HCEC 1CT (cell line): ENCODE results near the gene PWP1.
"Not testable (repeated sequence)": the region's sequence is repeated elsewhere in the genome, so short reads cannot be mapped to it uniquely, and the experiment has no call there.

ENCODE experiments used
- DNase-seq: peaks from one replicate; pipeline ENCODE4 v3.0.0-alpha.2; 2017

Gene PWP1

DNA sequence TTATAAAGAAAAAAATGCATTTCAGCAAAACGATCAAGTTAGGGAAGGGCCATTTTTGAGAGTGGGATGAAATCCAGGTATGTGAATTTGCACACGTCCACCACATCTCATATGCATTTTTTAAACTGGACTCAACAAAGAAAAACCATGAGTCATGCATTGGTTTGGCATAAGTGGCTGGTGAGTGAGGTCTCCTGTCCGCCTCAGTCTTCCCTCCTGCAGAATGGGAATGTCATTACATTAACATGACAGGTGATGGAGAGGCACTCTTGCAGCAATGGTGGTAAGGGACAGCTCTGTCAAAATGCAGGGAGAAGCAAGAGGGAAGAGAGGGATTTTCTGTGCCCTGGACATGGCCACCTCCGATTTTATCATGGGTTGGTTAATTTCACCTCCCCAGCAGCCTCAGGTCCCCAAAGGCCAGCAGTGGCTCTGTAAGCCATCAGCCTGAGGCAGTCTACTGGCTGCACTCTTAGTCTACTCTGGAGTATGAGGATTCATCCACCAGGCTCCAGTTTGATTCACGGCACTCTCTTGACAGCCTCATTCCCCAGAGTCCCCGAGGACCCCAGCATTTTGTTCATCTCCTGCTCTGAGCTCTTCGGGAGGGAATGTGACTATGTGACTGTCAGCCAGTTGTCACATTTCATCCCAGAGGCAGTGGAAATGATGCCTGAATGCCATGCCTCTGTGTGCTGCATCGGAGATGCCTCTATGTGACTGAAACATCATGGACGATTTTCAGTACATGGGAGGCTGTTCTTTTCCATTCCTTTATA is 17.1 kb upstream of the PWP1 start:
- DNase-seq, result no peak

DNA sequence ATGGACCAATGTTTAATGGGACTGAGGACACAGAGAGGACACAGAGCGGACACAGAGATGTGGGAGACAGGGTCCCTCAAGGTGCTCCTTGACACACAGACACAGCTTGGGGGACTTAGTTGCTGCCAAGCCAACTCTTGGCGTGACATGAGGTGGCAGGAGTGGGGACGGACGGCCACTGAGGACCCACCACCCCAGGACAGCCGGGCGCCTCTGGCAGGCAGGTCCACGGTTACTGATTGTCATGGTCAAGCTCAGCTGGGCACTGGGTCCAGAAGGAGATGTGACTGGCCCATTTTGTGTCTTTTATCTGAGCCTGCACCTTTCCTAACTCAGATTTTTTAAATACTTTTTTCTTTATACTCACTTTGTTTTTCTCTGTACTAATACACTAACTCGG is 15.7 kb upstream of the PWP1 start:
- DNase-seq, result no peak

DNA sequence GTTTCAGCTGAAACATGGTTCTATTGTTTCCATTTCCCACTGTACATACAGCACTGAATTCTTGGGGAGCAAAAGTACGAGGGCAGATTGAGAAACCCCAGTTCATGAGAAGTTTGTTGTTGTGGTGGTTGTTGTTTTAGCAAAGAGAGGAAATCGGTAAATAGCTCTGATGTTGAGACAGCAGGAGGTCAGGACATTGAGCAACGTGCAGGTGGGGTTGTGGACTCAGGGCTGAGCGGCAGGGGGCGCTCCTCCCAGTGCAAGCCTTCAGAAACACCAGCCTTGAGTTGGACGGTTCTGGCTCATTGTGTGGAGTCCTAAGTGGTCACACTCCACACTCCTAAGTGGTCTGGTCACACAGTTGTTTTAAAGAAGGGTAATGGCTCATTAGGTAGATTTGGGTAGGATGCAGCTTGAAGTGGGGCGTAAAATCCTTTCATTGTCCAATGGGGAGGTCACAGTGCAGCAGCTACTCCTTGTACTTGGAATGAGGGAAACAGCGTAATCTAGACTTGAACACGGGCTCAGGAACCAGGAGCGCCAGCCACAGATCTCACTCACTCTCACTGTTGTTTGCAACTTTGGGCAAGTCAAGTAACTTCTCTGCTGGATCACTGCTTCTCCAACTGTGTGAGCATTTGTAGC is 14.5 kb upstream of the PWP1 start:
- DNase-seq, result peak; percentile 9

DNA sequence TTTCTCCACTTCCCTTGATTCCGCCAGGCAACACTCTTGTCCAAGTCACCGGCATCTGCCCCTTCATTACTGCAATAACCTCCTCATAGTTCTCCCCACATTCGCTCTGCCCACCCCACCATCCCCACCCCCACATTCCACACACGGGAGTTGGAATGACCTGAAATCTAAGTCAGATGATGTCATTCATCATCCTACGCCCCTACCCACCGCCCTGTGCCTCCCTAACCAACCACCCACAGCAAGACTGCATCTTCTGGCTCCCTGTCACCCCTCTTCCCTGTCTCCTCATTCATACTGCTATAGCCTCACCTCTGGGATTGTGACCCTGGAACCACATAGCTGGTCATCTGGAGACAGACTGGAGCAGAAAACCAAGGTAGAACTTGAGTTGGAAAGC is 7.9 kb upstream of the PWP1 start:
- no peak for DNase-seq

DNA sequence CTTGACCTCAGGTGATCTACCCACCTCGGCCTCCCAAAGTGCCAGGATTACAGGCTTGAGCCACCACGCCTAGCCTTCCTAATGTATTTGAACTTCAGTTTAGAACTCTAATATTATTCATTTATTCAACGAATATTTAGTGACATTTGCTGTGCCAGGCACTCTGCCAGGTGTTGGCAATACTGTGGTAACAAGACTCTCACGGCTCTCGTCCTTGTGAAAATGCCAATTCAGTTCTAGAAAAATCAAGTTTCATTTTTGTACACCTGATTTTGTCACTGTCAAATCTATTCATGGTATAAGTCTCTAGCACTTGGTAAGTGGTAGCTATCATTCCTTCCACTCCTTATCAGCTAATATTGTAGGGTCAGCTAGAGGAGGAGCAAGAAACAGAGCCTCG is 6.3 kb upstream of the PWP1 start:
- DNase-seq, result no peak

DNA sequence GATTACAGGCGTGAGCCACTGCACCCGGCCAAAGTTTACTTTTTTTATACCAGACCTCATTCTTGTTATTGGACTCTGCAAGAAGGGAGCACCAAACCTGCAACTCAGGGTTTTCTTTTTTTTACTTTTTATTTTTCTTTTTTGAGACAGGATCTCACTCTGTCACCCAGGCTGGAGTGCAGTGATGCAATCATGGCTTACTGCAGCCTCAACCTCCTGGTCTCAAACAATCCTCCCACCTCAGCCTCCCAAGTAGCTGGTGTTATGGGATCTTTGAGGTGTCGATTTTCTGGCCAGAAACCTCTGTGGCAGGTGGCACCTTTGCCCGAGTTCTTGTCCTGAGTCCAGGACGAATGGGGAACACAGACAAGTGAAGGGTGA is 4.2 kb upstream of the PWP1 start:
- no peak for DNase-seq

DNA sequence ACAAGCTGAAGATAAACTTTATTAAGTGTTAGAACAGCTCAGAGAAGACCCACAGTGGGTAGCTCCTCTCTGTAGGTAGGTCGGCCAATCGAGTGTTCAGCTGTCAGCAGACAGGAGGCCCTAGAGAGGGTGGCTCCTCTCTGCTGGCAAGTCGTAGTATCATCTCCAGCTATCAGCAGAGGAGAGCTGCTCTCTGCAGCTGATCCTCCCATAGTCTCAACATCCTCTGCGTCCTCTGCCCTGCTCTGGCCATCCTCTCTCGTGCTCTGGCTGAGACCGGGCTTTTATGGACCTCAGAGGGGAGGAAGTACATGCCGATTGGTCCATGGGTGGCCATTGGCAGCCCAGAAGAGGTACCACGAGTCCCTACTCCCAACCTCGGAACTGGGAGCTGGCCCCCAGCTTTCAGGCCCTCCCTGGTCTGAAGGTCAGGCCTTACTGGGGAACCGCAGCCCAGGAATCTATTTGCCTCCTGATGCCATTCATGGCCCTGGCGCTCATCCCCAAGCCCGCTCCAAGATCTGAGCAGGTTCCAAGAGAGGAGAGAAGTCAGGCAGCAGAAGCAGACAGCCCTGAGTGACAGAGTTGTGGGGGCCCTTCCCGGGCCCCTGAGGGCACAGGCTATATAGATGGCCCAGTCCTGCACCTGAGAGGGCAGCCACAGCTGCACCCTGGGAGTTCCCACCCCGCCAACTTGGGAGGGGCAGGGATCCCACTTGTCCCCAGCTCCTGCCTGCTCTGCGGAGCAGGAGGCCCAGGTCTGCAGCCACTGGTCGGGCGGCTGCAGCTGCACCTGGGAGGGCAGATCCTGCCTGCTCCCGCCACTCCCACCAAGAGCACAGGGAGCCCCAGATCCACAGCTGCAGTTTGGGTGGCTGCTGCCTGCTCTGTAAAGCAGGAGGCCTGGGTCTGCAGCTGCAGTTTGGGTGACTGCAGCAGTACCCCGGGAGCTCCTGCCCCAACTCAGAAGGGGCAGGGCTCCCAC is 3.5 kb upstream of the PWP1 start:
- no peak for DNase-seq

DNA sequence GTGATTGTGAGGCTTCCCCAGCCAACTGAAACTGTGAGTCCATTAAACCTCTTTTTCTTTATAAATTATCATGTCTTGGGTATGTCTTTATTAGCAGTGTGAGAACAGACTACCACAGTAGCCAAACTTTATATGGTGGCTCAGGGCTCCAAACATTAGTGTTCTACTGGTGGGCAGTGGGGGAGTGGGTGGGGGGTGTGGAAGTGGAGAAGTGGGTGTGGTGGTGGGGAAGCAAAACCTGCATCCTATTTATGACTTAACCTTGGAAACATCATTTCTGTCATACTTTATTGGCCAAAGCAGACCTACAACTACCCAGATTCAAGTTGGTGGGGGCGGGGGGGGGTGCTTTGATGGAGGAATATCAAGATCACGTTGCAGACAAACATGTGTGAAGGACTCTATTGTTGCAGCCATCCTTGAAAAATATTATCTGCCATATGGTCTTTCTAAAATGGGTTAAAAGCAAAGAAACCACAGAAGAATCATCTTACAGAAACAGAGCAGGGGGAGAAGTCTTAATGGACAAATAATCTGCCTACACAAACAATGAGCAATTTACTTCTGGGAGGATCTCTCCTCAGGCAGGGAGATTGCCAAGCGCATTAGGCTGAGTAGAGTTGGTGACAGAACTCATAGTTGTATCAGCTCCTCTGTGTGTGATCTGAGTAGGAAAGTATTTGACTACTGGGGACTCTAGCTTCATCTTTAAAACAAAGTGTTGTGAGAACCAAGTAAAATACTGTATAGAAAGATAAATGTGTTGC is 1.4 kb upstream of the PWP1 start:
- DNase-seq, result no peak

DNA sequence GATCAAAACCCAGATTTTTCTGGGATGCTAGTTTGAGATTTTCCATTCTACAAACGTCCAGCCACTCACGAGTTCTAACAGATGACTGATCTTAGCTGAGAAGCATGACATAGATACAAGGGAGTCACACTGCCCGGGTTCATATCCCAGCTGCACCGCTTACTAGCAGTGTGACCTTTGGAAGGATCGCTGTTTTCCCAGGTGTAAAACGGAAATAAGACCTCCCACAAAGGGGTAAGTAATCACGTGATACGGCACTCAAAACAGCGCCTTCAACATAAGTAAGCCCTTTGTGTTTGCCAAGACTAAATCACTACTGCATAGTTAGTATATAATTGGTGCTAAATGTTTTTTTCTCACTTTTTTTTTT is 624 bp upstream of the PWP1 start:
- peak; percentile 15 for DNase-seq

DNA sequence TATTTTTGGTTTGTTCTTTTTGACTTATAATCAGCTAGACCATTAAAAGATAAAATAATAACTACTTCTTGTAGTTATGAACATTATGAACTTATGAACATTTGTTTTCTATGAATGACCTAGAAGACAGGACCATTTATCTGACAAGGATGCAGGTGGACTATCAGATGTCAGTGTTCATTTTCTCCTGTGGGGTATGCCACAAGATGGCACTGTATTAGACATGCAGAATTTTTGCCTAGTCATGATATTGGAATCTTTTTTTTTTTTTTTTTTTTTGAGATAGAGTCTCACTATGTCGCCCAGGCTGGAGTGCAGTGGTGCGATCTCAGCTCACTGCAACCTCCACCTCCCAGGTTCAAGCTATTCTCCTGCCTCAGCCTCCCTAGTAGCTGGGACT is 10.2 kb downstream of the PWP1 start:
- peak; percentile 27 for DNase-seq

DNA sequence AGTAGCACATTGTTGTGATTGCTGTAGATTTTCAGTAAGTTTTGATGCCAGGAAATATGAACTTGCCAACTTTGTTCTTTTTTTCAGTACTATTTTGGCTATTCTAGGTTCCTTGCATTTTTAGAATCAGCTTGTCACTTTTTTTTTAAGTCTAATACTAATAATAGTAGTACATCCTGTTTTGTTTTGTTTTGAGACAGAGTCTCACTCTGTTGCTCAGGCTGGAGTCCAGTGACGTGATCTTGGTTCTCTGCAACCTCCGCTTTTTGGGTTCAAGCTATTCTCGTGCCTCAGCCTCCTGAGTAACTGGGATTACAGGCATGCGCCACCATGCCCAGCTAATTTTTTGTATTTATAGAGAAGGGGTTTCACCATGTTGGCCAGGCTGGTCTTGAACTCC is 16.5 kb downstream of the PWP1 start:
- DNase-seq, result no peak

DNA sequence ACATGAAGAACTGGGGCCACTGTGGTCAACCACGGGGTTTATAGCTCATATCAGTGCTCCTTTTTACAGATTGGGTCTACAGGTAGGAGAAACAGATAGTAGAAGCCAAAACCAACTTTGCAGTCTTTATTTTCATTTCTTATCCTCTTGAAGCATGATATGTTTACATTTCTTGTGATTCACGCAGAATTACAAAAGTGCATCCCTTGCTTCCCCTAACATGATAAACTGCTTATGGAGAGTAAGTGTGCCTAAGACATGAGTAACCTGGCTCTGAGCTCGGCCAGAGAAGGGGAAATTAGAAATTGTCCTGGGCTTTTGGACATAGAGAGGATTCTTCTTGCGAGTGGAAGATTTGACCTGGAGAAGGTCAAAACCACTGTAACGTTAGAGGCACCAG is 18.4 kb downstream of the PWP1 start:
- DNase-seq, result peak; percentile 74

DNA sequence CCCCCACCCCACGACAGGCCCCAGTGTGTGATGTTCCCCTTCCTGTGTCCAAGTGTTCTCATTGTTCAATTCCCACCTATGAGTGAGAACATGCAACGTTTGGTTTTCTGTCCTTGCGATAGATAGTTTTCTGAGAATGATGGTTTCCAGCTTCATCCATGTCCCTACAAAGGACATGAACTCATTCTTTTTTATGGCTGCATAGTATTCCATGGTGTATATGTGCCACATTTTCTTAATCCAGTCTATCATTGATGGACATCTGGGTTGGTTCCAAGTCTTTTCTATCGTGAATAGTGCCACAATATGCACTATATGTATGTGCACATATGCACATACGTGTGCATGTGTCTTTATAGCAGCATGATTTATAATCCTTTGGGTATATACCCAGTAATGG is 19.9 kb downstream of the PWP1 start:
- DNase-seq, result not testable (repeated sequence)

DNA sequence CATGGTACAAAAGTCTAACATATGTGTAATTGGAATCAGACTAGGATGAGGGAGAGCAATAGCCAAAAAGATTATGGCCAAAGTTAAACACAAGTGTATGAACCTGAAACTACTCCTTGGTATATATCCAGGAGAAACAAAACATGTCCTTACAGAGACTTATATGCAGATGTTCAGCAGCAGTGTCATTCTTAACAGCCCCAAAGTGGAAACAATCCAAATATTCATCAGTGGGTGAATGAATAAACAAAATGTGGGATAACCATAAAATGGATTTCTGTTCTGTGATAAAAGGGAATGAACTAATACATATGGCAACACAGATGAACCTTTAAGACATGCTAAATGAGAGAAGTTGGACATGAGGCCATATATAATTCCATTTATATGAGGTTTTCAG is 30.2 kb downstream of the PWP1 start:
- no peak for DNase-seq

DNA sequence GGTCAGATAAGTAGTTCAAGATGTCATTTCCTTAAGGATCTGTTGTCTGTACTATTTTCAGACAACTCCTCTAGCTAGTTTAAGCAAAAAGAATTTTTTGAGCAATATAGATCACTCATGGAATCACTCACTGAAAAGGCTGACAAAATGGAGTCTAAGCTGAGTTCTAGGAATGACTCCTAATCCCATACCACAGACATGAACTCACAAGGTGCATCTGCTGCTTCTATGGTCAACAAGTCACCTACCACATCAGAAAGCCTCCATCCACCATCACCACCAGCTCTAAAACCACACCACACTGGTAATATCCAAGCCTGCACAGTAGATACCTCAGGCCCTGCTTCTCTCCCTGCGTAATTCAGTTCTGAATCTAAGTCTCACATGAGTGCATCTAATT is 33.0 kb downstream of the PWP1 start:
- no peak for DNase-seq

DNA sequence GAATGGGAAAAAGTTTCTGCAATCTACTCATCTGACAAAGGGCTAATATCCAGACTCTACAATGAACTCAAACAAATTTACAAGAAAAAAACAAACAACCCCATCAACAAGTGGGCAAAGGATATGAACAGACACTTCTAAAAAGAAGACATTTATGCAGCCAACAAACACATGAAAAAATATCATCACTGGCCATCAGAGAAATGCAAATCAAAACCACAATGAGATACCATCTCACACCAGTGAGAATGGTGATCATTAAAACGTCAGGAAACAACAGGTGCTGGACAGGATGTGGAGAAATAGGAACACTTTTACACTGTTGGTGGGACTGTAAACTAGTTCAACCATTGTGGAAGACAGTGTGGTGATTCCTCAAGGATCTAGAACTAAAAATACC is 41.7 kb downstream of the PWP1 start:
- DNase-seq, result not testable (repeated sequence)

DNA sequence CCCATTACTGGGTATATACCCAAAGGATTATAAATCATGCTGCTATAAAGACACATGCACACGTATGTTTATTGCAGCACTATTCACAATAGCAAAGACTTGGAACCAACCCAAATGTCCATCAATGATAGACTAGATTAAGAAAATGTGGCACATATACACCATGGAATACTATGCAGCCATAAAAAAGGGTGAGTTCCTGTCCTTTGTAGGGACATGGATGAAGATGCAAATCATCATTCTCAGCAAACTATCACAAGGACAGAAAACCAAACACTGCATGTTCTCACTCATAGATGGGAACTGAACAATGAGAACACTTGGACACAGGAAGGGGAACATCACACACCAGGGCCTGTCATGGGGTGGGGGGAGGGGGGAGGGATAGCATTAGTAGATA is 42.1 kb downstream of the PWP1 start:
- not testable (repeated sequence) for DNase-seq

DNA sequence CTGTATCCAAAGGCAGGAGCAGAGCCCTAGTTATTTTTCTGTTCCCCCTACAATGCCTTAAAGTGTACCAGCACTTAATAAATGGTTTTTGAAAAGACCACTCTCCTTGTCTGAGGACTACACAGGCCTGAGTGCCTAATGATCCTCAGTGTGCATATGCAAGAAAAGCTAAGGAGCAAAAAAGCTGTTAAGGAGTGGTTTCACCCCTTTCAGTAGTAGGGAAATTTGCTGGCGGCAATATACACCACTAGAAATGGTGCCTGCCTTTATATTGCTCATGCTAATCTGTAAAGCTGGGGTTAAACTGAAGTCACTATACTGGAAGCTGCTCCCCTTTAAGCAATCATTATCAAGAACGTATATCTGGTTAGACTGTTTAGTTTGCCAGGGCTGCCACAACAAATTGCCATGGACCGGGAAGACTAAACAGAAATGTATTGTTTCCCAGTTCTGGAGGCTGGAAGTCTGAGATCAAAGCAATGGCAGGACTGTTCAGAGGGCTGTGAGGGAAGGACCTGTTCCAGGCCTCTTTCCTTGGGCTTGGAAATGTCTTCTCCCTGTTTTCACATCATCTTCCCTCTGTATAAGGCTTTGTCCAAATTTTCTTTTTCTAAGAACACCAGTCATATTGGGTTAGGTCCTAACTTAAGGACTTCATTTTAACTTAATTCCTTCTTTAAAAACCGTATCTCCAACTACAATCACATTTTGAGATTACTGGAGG is 45.2 kb downstream of the PWP1 start:
- no peak for DNase-seq

DNA sequence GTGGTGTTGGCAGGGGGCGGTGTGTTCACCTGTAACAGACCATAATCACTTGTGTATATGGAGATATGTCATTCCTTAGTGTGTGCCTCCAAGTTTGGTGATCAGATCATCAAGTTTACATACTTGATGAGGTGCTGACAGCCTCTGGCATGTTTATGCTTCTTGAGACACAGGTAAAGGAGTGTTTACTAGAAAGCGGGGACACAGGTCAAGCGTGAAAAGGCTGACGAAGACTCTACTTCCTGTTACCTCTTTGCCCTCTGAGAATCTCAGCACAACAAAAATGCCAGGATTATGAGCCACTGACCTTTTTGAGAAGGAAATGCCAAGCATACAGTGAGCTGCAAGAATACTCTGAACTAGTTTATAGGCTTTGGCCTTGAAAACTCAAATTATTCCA is 45.8 kb downstream of the PWP1 start:
- no peak for DNase-seq

DNA sequence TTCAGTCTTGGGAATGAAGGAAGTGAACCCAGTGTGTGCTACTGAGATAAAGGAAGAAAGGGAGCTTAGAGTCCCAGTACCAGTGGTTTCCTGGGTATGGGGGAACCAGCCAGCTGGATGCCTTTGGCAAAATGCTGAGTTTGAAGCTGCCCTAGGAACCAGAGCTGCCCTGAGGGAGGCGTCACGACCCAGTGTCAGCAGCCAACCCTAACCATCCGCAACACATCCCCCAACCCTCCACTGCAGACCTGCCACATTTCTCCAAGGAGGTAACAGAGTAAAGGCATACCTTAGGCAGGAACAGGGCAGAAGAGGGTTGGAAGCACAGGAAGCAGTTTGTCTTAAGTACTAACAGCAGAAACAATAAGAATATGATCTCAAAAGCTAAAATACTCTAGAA is 46.8 kb downstream of the PWP1 start:
- DNase-seq, result no peak

DNA sequence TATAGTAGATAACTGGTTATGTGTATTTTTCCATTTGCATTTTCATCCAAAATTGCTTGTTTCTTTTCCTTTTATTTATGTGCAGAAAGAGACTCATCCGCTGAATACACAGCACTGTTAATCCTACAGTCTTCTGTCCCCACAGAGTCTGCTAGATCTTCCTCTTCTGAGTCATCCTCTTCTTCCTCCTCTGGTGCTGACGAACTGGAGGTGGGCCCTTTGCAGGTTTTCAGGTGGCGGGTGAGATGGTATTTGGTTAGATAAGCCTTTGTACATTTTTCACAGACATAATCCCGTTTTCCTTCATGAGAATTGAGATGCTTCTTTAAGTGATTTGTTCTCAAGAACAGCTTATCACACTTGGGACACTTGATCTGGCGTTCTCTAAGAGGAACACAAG is 48.5 kb downstream of the PWP1 start:
- DNase-seq, result no peak

DNA sequence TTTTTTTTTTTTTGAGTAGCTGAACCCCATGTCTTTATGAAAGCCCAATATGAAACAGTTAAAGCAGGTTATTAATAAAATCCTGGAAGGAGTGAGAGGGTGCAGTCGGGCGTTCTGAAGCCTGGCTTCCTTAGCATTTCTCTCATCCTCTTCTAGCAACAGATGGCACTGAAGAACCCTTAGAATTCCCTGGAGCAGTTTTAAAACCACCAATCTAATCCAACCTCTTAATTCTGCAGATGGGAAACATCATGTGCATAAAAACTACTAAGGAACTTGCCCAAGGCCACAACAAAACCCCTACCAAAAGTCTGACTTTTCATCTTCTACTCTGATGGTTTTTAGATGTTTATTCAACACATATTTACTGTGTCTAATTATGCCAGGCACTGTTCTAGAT is 50.2 kb downstream of the PWP1 start:
- no peak for DNase-seq
